Measurements from ENCODE around the gene KLHDC3. TPM values are rescaled to one million over a fixed set of nuclear protein-coding genes. Genes with fewer than 3 reads are reported as not detected.

The KLHDC3 gene
- total and polyA plus RNA-seq, 2 of the 8 experiments (the other 6 are each of a cell fraction or from before 2014, with no cell fraction given) = 181 to 203 TPM

- TF ChIP-seq E2F6 (IDR thresholded peaks at IDR 0.05) (no peak), JUND (IDR thresholded peaks at IDR 0.05; ENCODE audit: low read length) (no peak), JUN (IDR thresholded peaks at IDR 0.05; ENCODE audit: low read depth, low read length) (no peak), YY1 (IDR thresholded peaks at IDR 0.05; ENCODE audit: low read depth, low read length) (no peak), TCF12 (IDR thresholded peaks at IDR 0.05; ENCODE audit: low read depth, low read length) (no peak), USF2 (IDR thresholded peaks at IDR 0.05; ENCODE audit: low read length) (no peak), MAFK (IDR thresholded peaks at IDR 0.05; ENCODE audit: low read depth, low read length) (no peak)
These were observed 18.3 kb downstream of the KLHDC3 start (continued) for GRCh38 chr6:43032326-43032725.

Measured in H1 (cell line).